Spleen (tissue), 7 donors: Measurements from ENCODE around the gene SPTBN5.

ENCODE experiments used
- POLR2A ChIP-seq, 3 donors: fragments of 450-650 bp; IDR thresholded peaks; one replicate each; pipeline ENCODE4 v1.5.1; 2017; ENCODE audit warnings: antibody characterized with exemption in 3 of 3, mild to moderate bottlenecking in 1 of 3
- TF ChIP-seq, protein P1 (sequence below), 11 experiments: fragments of 200-600 bp in 7 of 11; fragments of 450-650 bp in 4 of 11; sonication (generic) in 4 of 11; IDR thresholded peaks in 8 of 11; conservative IDR thresholded peaks in 3 of 11; 1 replicate in 7 of 11; 2 replicates in 4 of 11; pipeline versions ENCODE4 v1.4.0 to v1.8.0; 2016 to 2021; ENCODE audit warnings: antibody characterized with exemption in 11 of 11, inconsistent platforms in 4 of 11, mild to moderate bottlenecking in 1 of 11
- donor health status: DM: no; HTN: no; CAD: no; lungs with moderate emphysema.
- donor health status: DM: no; HTN: no; CAD: no.
- donor health status: DM: no; HTN: no; CAD: no.

DNA sequence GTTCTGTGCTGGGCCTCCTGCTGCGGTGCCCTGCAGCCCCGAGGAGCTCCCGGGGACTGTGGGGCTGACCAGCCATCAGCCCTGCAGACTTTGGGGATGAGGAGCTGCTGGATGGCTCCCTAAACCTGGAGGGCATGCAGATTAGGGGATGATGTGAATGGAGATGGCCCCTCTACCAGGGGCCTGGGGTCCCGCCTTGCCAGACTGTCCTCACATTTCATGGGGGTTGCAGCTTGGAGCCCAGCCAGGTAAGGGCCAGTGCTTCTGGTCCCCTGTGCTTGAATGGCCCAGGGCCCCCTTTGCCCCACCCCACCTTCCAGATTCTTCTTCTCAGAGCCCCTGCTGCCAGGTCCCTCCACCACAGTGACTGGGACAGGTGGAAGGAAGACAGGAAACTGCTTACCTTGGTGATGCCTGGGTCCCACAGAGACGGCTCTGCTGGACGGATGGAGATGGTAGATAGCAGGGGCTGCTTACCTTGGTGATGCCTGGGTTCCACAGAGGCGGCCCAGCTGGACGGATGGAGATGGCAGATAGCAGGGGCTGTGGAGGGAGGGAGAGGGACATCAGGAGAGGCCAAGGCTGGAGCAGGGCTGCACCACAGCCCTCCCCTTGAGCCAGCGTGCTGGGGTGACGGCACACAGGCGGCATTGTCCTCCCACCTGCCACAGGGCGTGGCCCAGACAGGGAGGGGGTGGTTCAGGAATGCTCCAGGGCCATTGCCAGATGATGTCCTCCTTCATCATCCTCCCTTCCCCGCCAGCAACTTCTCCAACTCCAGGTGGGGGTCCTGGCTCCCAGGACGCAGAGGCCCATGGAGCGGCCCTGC lies at the start of gene SPTBN5:
- TF ChIP-seq, protein P1, sequence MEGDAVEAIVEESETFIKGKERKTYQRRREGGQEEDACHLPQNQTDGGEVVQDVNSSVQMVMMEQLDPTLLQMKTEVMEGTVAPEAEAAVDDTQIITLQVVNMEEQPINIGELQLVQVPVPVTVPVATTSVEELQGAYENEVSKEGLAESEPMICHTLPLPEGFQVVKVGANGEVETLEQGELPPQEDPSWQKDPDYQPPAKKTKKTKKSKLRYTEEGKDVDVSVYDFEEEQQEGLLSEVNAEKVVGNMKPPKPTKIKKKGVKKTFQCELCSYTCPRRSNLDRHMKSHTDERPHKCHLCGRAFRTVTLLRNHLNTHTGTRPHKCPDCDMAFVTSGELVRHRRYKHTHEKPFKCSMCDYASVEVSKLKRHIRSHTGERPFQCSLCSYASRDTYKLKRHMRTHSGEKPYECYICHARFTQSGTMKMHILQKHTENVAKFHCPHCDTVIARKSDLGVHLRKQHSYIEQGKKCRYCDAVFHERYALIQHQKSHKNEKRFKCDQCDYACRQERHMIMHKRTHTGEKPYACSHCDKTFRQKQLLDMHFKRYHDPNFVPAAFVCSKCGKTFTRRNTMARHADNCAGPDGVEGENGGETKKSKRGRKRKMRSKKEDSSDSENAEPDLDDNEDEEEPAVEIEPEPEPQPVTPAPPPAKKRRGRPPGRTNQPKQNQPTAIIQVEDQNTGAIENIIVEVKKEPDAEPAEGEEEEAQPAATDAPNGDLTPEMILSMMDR (IDR thresholded peaks at IDR 0.05 in 8 of 11, conservative IDR thresholded peaks at IDR 0.05 in 3 of 11): no peak
- no peak for TF ChIP-seq POLR2A (IDR thresholded peaks at IDR 0.05)
